GM18951 (cell line): Measurements from ENCODE around the gene PLEKHG4B.
"Not testable (repeated sequence)": the region's sequence is repeated elsewhere in the genome, so short reads cannot be mapped to it uniquely, and the experiment has no call there.

Source experiments
- POLR2A ChIP-seq: IDR thresholded peaks from 4 replicates; pipeline ENCODE4 v1.6.1; 2011; ENCODE audit warnings: mild to moderate bottlenecking; ENCODE audit not compliant: insufficient read length, insufficient read depth; ENCODE audit errors: extremely low read depth
- in situ Hi-C: fragments of 300-500 bp; cut with MboI; formaldehyde crosslinking; loops from one replicate; pipeline ENCODE4 v1.12.0; 2022; ENCODE audit warnings: low sequenced_read_pairs, mixed read lengths, inconsistent platforms; ENCODE audit not compliant: unreplicated experiment

The PLEKHG4B gene

GRCh38 chr5:164244-164643 lies 72.3 kb downstream of the PLEKHG4B start:
- in situ Hi-C loops: no loop called here
- TF ChIP-seq POLR2A: no peak

GRCh38 chr5:164783-165182 lies 72.8 kb downstream of the PLEKHG4B start:
- in situ Hi-C loops: not testable (repeated sequence)

- in situ Hi-C loops: no loop called here
- TF ChIP-seq POLR2A: no peak
These were observed 74.7 kb downstream of the PLEKHG4B start for GRCh38 chr5:166441-167372.

- no peak for TF ChIP-seq POLR2A
- in situ Hi-C loops: no loop called here
These were observed 75.5 kb downstream of the PLEKHG4B start for GRCh38 chr5:167511-167910.

GRCh38 chr5:167982-168660 lies 76.2 kb downstream of the PLEKHG4B start:
- TF ChIP-seq POLR2A: no peak
- in situ Hi-C loops: no loop called here

- in situ Hi-C loops: no loop called here
- TF ChIP-seq POLR2A: no peak
These were observed 77.2 kb downstream of the PLEKHG4B start for GRCh38 chr5:169071-169727.

GRCh38 chr5:169728-170094 lies 77.7 kb downstream of the PLEKHG4B start:
- in situ Hi-C loops: no loop called here
- TF ChIP-seq POLR2A: no peak

GRCh38 chr5:170971-171800 lies 79.2 kb downstream of the PLEKHG4B start:
- in situ Hi-C loops: no loop called here
- no peak for TF ChIP-seq POLR2A

GRCh38 chr5:171801-172331 lies 79.9 kb downstream of the PLEKHG4B start:
- in situ Hi-C loops: no loop called here
- TF ChIP-seq POLR2A: no peak

GRCh38 chr5:172421-172820 lies 80.5 kb downstream of the PLEKHG4B start:
- TF ChIP-seq POLR2A: no peak
- in situ Hi-C loops: no loop called here

GRCh38 chr5:172841-173251 lies 80.9 kb downstream of the PLEKHG4B start:
- no peak for TF ChIP-seq POLR2A
- in situ Hi-C loops: no loop called here

GRCh38 chr5:173392-174290 lies 81.7 kb downstream of the PLEKHG4B start:
- no peak for TF ChIP-seq POLR2A
- in situ Hi-C loops: no loop called here

- no peak for TF ChIP-seq POLR2A
- in situ Hi-C loops: no loop called here
These were observed 82.3 kb downstream of the PLEKHG4B start for GRCh38 chr5:174291-174600.
